Right lobe of liver (tissue), 6 donors: ENCODE data around the gene OSBPL3. TPM values are rescaled to one million over a fixed set of nuclear protein-coding genes. Genes with fewer than 3 reads are reported as not detected.

Source experiments
- ATAC-seq, 4 donors: fragments of 200-7000 bp; cut with Tn5 transposase; one replicate each; pipeline ENCODE4 v1.9.1; 2020; ENCODE audit warnings: mild to moderate bottlenecking in 4 of 4, moderate library complexity in 4 of 4
- DNase-seq, 3 donors: peaks; one replicate each; pipeline ENCODE4 v3.0.0-alpha.2; 2020
- H3K27ac ChIP-seq, 3 donors: fragments of 200-600 bp; one replicate each; pipeline ENCODE4 v1.8.0; 2022
- H3K27me3 ChIP-seq, 2 donors: fragments of 200-600 bp; one replicate each; pipeline ENCODE4 v1.8.0; 2022
- H3K36me3 ChIP-seq, 4 donors: fragments of 200-600 bp; sonication (generic) in 1 of 4; one replicate each; pipeline versions ENCODE4 v1.5.1 to v1.8.0; 2017 to 2022; ENCODE audit warnings: control low read depth in 1 of 4
- H3K4me1 ChIP-seq, 4 donors: fragments of 200-600 bp; sonication (generic) in 1 of 4; one replicate each; pipeline versions ENCODE4 v1.5.1 to v1.8.0; 2017 to 2022; ENCODE audit warnings: control low read depth in 1 of 4
- H3K4me3 ChIP-seq, 3 donors: fragments of 200-600 bp; one replicate each; pipeline ENCODE4 v1.8.0; 2022
- H3K9me3 ChIP-seq, 4 donors: fragments of 200-600 bp; sonication (generic) in 1 of 4; one replicate each; pipeline versions ENCODE4 v1.5.1 to v1.8.0; 2017 to 2022; ENCODE audit warnings: control low read depth in 1 of 4
- CTCF ChIP-seq, 4 donors: fragments of 200-600 bp in 3 of 4; fragments of 450-650 bp in 1 of 4; IDR thresholded peaks; one replicate each; pipeline versions ENCODE4 v1.5.1 to v1.8.0; 2016 to 2022; ENCODE audit warnings: antibody characterized with exemption in 4 of 4, mild to moderate bottlenecking in 2 of 4
- POLR2A ChIP-seq: fragments of 450-650 bp; IDR thresholded peaks from one replicate; pipeline ENCODE4 v1.6.1; 2017; ENCODE audit warnings: antibody characterized with exemption, mild to moderate bottlenecking
- WGBS: methylation state at CpG from one replicate; pipeline ENCODE4 v1.1.6; 2018; ENCODE audit warnings: low coverage, low lambda C conversion rate; ENCODE audit not compliant: insufficient coverage; ENCODE audit errors: missing lambda C conversion rate; 5-methylcytosine and 5-hydroxymethylcytosine counted together
- intact Hi-C, 2 donors: fragments of 100-400 bp; cut with DNase I; formaldehyde crosslinking; loops; one replicate each; pipeline versions ENCODE4 v1.11.2 to v1.14.1; 2022
- total RNA-seq, 6 experiments: library from RNA; depleted of rRNA in 2 of 6; stranded (reverse); fragments of >200 nt in 2 of 6; fragmentation: NEBNext Ultra II Directional in 3 of 6; extraction: Animal tissue kit (Norgen Biotek cat#: 25700) in 3 of 6; gene quantifications; one replicate each; pipeline versions ENCODE4 v1.1.0 to v1.2.4, GENCODE V29; 2016 to 2023
- donor health status: DM: no; HTN: yes; CAD: no.
- donor health status: DM: no; HTN: no; CAD: no.
- donor health status: DM: no; HTN: no; CAD: no.
- donor health status: DM: no; HTN: yes; CAD: no.
- donor health status: DM: no; HTN: yes; CAD: no.

The OSBPL3 gene
- total RNA-seq, 6 experiments from 2014 or later: 0.70 to 8.2 (median 2.4) TPM

- Histone ChIP-seq H3K27me3 (no peaks in the 10 kb centered on the region), H3K4me3 (no peak overlapping the region), H3K36me3 (no peaks in the 10 kb centered on the region), H3K4me1 (peaks cover 0 to 4% (median 0%) of the 10 kb centered on the region in 4 donors), H3K27ac (no peak overlapping the region), H3K9me3 (no peaks in the 10 kb centered on the region)
- DNase-seq: no peak
- intact Hi-C loops: no loop called here
- WGBS: 79% methylated on average over 3 of the region's 3 CpGs
- TF ChIP-seq POLR2A (no peak), CTCF (IDR thresholded peaks at IDR 0.05) (no peak)
- ATAC-seq: no peak
Observed at GRCh38 chr7:24824400-24824799, 155.6 kb downstream of the OSBPL3 start.

GRCh38 chr7:24821754-24822054, 158.3 kb downstream of the OSBPL3 start:
- intact Hi-C loops: no loop called here
- Histone ChIP-seq H3K4me1 (peaks cover 0 to 4% (median 0%) of the 10 kb centered on the region in 4 donors), H3K4me3 (no peak overlapping the region), H3K27ac (peak overlapping the region in 1 of 3 donors; percentile 14), H3K36me3 (no peaks in the 10 kb centered on the region), H3K9me3 (no peaks in the 10 kb centered on the region), H3K27me3 (no peaks in the 10 kb centered on the region)
- no peak for DNase-seq
- TF ChIP-seq CTCF (IDR thresholded peaks at IDR 0.05): no peak
- TF ChIP-seq POLR2A: no peak
- ATAC-seq: no peak
- WGBS: 73% methylated on average over 3 of the region's 3 CpGs

- 48% methylated on average over 9 of the region's 9 CpGs for WGBS
- Histone ChIP-seq H3K4me3 (no peak overlapping the region), H3K27me3 (no peaks in the 10 kb centered on the region), H3K27ac (peak overlapping the region in 1 of 3 donors; percentile 14), H3K9me3 (no peaks in the 10 kb centered on the region), H3K4me1 (peaks cover 0 to 4% (median 0%) of the 10 kb centered on the region in 4 donors), H3K36me3 (no peaks in the 10 kb centered on the region)
- TF ChIP-seq CTCF (IDR thresholded peaks at IDR 0.05): peak in 1 of 4 donors; percentile 11
- no peak for TF ChIP-seq POLR2A
- DNase-seq: peak in 1 of 3 donors; percentile 40
- intact Hi-C loops: no loop called here
- peak; percentile 47 to 62 (median 50) for ATAC-seq
Observed at GRCh38 chr7:24821045-24821753, 158.8 kb downstream of the OSBPL3 start.

- Histone ChIP-seq H3K27me3 (no peaks in the 10 kb centered on the region), H3K4me3 (no peak overlapping the region), H3K4me1 (peaks cover 0 to 4% (median 0%) of the 10 kb centered on the region in 4 donors), H3K27ac (peak overlapping the region in 1 of 3 donors; percentile 19), H3K36me3 (no peaks in the 10 kb centered on the region), H3K9me3 (no peaks in the 10 kb centered on the region)
- intact Hi-C loops: no loop called here
- ATAC-seq: peak in 2 of 4 donors; percentile 54 to 89
- DNase-seq: no peak
- TF ChIP-seq POLR2A: no peak
- TF ChIP-seq CTCF (IDR thresholded peaks at IDR 0.05): no peak
Observed at GRCh38 chr7:24820730-24821044, 159.3 kb downstream of the OSBPL3 start.
